Right forelimb (tissue), 1 donor: Measurements from ENCODE around the gene CDC27.
"Not testable (repeated sequence)": the region's sequence is repeated elsewhere in the genome, so short reads cannot be mapped to it uniquely, and the experiment has no call there.

ENCODE experiments used
- DNase-seq: peaks from one replicate; pipeline ENCODE4 v3.0.0-alpha.2; 2018

Gene CDC27

GRCh38 chr17:47190243-47190642 is 1.1 kb upstream of the CDC27 start:
- DNase-seq, result no peak

GRCh38 chr17:47189732-47190237 is 690 bp upstream of the CDC27 start:
- no peak for DNase-seq

- no peak for DNase-seq
These were observed 722 bp downstream of the CDC27 start for GRCh38 chr17:47188271-47188875.

GRCh38 chr17:47184681-47185080 is 4.4 kb downstream of the CDC27 start:
- no peak for DNase-seq

- not testable (repeated sequence) for DNase-seq
These were observed 8.1 kb downstream of the CDC27 start for GRCh38 chr17:47180988-47181387.

- DNase-seq, result no peak
These were observed 8.8 kb downstream of the CDC27 start for GRCh38 chr17:47180337-47180736.

- DNase-seq, result no peak
These were observed 10.0 kb downstream of the CDC27 start for GRCh38 chr17:47179141-47179540.

- DNase-seq, result no peak
These were observed 11.8 kb downstream of the CDC27 start for GRCh38 chr17:47177261-47177660.

GRCh38 chr17:47176389-47176826 is 12.7 kb downstream of the CDC27 start:
- DNase-seq, result no peak

- not testable (repeated sequence) for DNase-seq
These were observed 14.3 kb downstream of the CDC27 start for GRCh38 chr17:47174823-47175222.

GRCh38 chr17:47172696-47173565 is 16.2 kb downstream of the CDC27 start:
- DNase-seq, result no peak

GRCh38 chr17:47170710-47171109 is 18.4 kb downstream of the CDC27 start:
- DNase-seq, result no peak

GRCh38 chr17:47168896-47169295 is 20.2 kb downstream of the CDC27 start:
- not testable (repeated sequence) for DNase-seq

GRCh38 chr17:47166854-47167253 is 22.2 kb downstream of the CDC27 start:
- DNase-seq, result not testable (repeated sequence)

GRCh38 chr17:47165137-47165536 is 24.0 kb downstream of the CDC27 start:
- no peak for DNase-seq

GRCh38 chr17:47164263-47164662 is 24.8 kb downstream of the CDC27 start:
- no peak for DNase-seq

GRCh38 chr17:47162013-47162622 is 27.0 kb downstream of the CDC27 start:
- DNase-seq, result no peak

- DNase-seq, result no peak
These were observed 29.8 kb downstream of the CDC27 start for GRCh38 chr17:47159315-47159714.

- no peak for DNase-seq
These were observed 43.7 kb downstream of the CDC27 start for GRCh38 chr17:47145351-47145750.

- DNase-seq, result no peak
These were observed 53.9 kb downstream of the CDC27 start for GRCh38 chr17:47135235-47135634.

GRCh38 chr17:47134354-47134753 is 54.7 kb downstream of the CDC27 start:
- DNase-seq, result not testable (repeated sequence)

GRCh38 chr17:47131761-47132160 is 57.3 kb downstream of the CDC27 start:
- no peak for DNase-seq

- not testable (repeated sequence) for DNase-seq
These were observed 62.3 kb downstream of the CDC27 start for GRCh38 chr17:47126835-47127234.

GRCh38 chr17:47123262-47123661 is 65.8 kb downstream of the CDC27 start:
- DNase-seq, result not testable (repeated sequence)
